ENCODE results near the gene LRRC7.
"Not testable (repeated sequence)": the region's sequence is repeated elsewhere in the genome, so short reads cannot be mapped to it uniquely, and the experiment has no call there.

DNA sequence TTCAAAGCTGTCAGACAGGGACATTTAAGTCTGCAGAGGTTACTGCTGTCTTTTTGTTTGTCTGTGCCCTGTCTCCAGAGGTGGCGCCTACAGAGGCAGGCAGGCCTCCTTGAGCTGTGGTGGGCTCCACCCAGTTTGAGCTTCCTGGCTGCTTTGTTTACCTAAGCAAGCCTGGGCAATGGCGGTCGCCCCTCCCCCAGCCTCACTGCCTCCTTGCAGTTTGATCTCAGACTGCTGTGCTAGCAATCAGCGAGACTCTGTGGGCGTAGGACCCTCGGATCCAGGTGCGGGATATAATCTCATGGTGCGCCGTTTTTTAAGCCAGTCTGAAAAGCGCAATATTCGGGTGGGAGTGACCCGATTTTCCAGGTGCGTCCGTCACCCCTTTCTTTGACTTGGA lies 320.3 kb downstream of the LRRC7 start:
- TF ChIP-seq, protein P1, sequence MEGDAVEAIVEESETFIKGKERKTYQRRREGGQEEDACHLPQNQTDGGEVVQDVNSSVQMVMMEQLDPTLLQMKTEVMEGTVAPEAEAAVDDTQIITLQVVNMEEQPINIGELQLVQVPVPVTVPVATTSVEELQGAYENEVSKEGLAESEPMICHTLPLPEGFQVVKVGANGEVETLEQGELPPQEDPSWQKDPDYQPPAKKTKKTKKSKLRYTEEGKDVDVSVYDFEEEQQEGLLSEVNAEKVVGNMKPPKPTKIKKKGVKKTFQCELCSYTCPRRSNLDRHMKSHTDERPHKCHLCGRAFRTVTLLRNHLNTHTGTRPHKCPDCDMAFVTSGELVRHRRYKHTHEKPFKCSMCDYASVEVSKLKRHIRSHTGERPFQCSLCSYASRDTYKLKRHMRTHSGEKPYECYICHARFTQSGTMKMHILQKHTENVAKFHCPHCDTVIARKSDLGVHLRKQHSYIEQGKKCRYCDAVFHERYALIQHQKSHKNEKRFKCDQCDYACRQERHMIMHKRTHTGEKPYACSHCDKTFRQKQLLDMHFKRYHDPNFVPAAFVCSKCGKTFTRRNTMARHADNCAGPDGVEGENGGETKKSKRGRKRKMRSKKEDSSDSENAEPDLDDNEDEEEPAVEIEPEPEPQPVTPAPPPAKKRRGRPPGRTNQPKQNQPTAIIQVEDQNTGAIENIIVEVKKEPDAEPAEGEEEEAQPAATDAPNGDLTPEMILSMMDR (IDR thresholded peaks at IDR 0.05): not testable (repeated sequence)
- TF ChIP-seq POLR2A (IDR thresholded peaks at IDR 0.05): not testable (repeated sequence)

Data from esophagus squamous epithelium (tissue), 4 donors.